ENCODE data around the gene PTMS.

DNA sequence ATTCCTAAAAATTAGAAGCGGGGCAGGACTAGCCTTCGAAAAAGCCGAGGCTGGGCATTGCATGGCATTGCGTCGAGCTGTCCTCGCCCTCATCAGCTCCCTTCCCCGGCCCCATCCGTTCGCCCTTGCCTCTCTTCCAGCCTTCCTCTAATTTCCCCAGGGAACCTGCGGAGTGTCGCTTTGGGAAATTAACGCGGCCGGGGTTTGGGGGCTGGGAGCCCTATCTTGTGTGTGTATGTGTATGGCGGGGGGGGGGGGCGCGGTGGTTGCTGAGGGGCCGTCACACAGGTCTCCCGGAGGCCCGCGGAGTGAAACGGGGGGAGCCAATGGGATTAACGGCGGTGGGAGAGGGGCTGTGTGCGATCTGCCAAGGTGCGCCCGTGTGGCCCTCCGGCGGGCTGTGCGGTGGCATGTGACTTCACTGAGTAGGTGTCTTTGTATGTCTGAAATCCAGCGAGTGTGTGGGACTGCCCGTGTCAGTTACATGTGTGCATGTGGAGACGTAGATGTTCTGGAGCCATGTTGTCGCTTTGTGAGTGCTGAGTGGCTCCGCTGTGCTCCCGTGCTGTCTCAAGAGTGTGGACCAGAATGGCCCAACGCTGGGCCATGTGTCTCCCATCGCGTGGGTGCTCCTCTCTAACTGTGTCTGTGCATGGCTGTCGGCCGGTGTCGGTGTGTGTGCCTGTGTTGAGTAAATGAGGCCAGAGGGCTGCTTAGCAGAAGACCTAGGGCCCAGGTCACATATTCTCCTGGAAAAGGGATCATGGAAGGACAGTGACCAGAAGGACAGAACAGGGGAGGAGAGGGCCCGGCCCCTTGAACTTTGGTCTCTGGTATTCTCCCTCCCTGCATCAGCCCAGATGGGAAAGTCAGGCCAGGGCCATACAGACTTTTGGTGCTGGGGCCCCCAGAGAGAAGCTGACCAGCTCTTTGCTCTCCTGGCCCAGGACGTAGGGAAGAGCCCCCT is 1.5 kb downstream of the PTMS start:
- TF ChIP-seq JUND (IDR thresholded peaks at IDR 0.05; ENCODE audit: borderline replicate concordance, low read depth, low read length) (no peak), JUND (tag; IDR thresholded peaks at IDR 0.05; ENCODE audit: borderline replicate concordance, low read depth, low read length) (no peak), CBX3 (IDR thresholded peaks at IDR 0.05; ENCODE audit: borderline replicate concordance in 1 of 2, low read length in 2 of 2) (no peak), CTCF (IDR thresholded peaks at IDR 0.05 in 2 of 3, conservative IDR thresholded peaks at IDR 0.05 in 1 of 3; ENCODE audit: insufficient read depth in 2 of 3, low read depth in 1 of 3, low read length in 3 of 3) (no peak), SNRNP70 (optimal IDR thresholded peaks at IDR 0.05; ENCODE audit: low read depth, low read length) (no peak), FOXJ3 (CRISPR knock-in tag; IDR thresholded peaks at IDR 0.05) (no peak), GATAD2B (IDR thresholded peaks at IDR 0.05; ENCODE audit: borderline replicate concordance) (no peak), EHMT2 (IDR thresholded peaks at IDR 0.05) (no peak), ARID4B (CRISPR knock-in tag; IDR thresholded peaks at IDR 0.05) (no peak), NR1H2 (CRISPR knock-in tag; IDR thresholded peaks at IDR 0.05) (no peak), SIN3A (IDR thresholded peaks at IDR 0.05; ENCODE audit: borderline replicate concordance in 2 of 2, control insufficient read depth in 1 of 2, low read depth in 2 of 2, low read length in 2 of 2) (no peak; a peak in 1 of 4 replicates)

Data from K562 (cell line).